CD4-positive, alpha-beta T cell treated with Interferon alpha-2 for 1 hour (primary cell): Measurements from ENCODE around the gene ZSWIM1.
A peak's percentile ranks its signal among the peaks of the same experiment; 100 is the strongest.
"Not testable (repeated sequence)": the region's sequence is repeated elsewhere in the genome, so short reads cannot be mapped to it uniquely, and the experiment has no call there.

Experiments used
- DNase-seq, 2 donors: peaks; one replicate each; pipeline ENCODE4 v3.0.0-alpha.2; 2020 to 2022

The ZSWIM1 gene

GRCh38 chr20:45857114-45857881 is 23.7 kb upstream of the ZSWIM1 start, which contains the start of the genes ACOT8 and ZSWIM3:
Gene ACOT8, minus strand, starts transcription at chr20:45857392. Its CDS starts 77 bp downstream, at chr20:45857315.
Gene ZSWIM3, plus strand, starts transcription at chr20:45857614. Its CDS starts 212 bp downstream, at chr20:45857826.
- peak; percentile 97 to 100 for DNase-seq

DNA sequence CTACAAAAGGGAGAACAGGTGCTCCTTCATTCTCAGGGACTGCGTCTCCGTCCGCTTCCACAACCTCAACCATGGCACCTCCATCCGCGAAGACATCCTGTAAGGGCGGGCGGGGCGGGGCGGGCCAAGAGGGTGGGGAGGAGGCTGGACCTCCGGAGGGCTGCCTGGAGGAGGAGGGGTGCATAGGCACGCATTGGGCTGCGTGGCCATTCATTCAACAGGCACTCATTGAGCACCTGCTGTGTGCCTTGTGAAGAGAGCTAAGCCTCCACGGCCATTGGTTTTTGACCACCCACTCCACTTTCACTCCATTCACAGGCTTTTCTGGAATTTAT is 23.2 kb upstream of the ZSWIM1 start:
- DNase-seq: no peak

GRCh38 chr20:45859916-45860315 is 21.1 kb upstream of the ZSWIM1 start:
- no peak for DNase-seq

- no peak for DNase-seq
These were observed 20.3 kb upstream of the ZSWIM1 start for GRCh38 chr20:45860560-45861220.

DNA sequence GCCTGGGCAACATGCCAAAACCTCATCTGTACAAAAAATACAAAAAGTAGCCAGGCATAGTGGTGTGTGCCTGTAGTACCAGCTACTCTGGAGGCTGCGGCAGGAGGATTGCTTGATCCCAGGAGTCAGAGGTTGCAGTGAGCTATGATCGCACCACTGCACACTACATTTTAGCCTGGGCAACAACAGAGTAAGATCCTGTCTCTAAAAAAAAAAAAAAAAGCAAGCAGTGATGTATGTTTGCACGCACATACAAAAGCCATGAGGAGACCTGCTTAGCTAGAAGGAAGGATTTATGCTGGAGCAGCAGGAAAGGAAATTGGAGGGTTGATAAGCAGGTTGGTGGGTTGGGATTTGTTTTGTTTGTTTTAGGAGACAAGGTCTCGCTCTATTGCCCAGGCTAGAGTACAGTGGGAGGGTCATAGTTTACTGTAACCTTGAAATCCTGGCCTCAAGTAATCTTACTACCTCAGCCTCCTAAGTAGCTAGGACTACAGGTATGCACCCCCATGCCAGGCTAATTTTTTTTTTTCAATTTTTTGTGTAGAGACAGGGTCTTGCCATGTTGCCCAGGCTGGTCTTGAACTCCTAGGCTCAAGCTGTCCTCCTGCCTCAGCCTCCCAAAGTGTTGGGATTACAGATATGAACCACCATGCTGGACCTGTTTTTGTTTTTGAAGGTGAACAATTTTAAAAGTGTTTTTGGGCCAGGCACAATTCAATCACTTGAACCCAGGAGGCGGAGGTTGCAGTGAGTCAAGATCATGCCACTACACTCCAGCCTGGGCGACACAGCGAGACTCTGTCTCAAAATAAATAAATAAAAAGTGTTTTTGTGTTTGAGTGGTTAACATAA is 19.6 kb upstream of the ZSWIM1 start:
- DNase-seq: no peak

- DNase-seq: no peak
These were observed 17.2 kb upstream of the ZSWIM1 start for GRCh38 chr20:45863543-45864470.

- DNase-seq: no peak
These were observed 14.6 kb upstream of the ZSWIM1 start for GRCh38 chr20:45866454-45866853.

GRCh38 chr20:45867136-45867818 is 13.8 kb upstream of the ZSWIM1 start:
- DNase-seq: no peak

GRCh38 chr20:45867819-45868176 is 13.2 kb upstream of the ZSWIM1 start:
- DNase-seq: no peak

DNA sequence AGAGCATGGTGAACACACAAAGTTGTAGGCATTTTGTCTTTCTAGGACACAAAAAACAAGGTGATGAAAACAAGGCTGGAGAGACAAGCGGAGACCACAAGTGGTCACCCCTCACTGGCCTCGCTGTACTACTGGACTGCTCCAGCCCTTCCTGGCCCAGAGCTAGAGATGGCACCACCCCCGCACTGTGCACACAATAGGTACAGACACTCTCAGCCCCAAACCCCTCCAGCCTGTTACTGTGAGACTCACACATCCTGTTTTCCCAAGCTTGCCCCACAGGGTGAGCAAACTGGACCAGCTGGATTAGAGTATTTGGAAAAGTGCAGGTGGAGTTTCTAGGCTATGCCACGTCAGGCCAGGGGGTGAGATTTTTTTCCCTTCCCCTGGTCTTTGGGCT is 8.4 kb upstream of the ZSWIM1 start:
- no peak for DNase-seq

DNA sequence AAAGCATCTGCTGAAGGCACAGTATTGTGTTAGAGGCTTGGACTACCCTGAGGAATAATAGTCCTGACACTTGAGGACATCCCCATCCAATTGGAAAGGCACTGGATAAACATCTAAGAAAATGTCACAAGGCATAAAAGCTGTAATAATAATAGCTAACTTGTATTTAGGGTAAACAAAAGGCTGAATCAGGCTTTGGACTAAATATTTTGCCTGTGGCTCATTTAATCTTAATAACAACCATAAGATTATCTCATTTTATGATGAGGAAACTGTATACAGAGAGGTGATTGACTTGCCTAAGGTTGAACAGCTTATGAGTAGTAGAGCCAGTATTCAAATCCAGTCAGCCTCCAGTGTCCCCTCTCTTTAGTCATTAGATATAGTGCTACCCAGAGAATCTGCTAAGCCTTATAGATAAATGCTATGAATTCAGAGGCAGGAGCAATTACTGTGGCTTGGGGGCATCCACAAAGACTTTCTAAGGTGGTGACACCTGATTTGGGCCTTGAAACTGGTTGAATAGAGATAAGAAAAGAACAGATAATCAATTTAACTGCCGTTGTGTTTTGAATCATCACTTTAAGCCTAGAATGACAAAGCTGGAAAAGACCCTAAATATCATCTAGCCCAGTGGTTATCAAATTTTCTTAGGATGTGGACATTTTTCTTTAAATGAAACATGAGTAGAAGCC is 7.5 kb upstream of the ZSWIM1 start:
- no peak for DNase-seq

- DNase-seq: not testable (repeated sequence)
These were observed 6.9 kb upstream of the ZSWIM1 start for GRCh38 chr20:45874104-45874481.

DNA sequence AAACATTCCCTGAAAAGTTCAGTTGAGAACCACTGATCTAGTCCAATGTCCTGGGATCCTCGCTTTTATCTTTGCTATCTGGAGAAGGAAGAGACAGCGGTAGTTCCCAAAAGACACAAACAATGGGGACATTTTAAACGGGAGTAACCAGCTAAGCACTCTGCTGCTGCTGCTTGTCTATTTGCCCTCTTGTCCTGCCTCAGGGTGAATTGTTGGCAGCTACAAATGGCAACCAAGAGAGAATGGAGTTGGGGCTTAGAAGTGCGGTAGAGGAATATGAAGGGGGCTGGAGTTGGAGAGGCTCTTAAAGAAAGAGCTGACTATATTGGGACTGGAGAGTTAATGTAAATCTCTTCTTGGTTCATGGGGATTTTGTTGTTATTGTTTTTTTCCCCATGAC is 6.5 kb upstream of the ZSWIM1 start:
- no peak for DNase-seq

GRCh38 chr20:45878076-45878761 is 2.8 kb upstream of the ZSWIM1 start:
- DNase-seq: no peak

- no peak for DNase-seq
These were observed 1.6 kb downstream of the ZSWIM1 start for GRCh38 chr20:45882469-45883099.

DNA sequence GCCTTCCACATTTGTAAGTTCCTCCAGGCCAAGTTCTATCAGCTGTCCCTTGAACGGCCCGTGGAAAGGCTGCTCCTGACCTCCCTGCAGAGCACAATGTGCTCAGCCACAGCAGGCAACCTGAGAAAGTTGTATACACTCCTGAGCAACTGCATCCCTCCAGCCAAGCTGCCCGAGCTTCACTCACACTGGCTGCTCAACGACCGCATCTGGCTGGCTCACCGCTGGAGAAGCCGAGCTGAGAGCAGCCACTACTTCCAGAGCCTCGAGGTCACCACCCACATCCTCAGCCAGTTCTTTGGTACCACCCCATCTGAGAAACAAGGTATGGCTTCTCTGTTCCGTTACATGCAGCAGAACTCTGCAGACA is 2.1 kb downstream of the ZSWIM1 start:
- DNase-seq: no peak

GRCh38 chr20:45886590-45887345 is 5.7 kb downstream of the ZSWIM1 start:
- DNase-seq: no peak

DNA sequence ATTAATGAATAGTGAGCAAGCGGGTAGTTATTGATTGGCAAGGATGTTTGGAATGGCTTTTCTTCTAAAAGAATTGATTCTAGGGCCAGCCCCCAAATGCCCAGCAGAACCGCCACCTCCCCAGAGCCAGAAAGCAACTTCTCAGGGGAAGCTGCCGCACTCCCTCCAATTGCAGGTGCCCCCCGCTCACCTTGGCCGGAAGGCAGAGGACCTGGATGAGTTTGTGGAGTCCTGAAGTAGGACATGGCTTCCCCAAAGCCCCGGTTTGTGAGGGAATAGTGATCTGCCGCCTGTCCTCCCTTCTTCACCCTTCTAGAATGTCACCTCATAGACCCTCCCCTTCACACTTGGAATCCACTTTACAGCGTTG is 6.3 kb downstream of the ZSWIM1 start, which contains the start of gene SPATA25:
SPATA25 (minus strand) TSS at position 277 of the 370 bp plus-strand sequence; CDS start at position 245, 32 bp downstream.
- no peak for DNase-seq

GRCh38 chr20:45888681-45889080 is 7.7 kb downstream of the ZSWIM1 start:
- no peak for DNase-seq
